OCI-M2 (cell line): ENCODE data around the gene COA4.
A peak's percentile ranks its signal among the peaks of the same experiment; 100 is the strongest.
"Not testable (repeated sequence)": the region's sequence is repeated elsewhere in the genome, so short reads cannot be mapped to it uniquely, and the experiment has no call there.

Experiments used
- DNase-seq: peaks from one replicate; lab custom pipeline; 2025; ENCODE audit not compliant: unreplicated experiment; lab: John Stamatoyannopoulos, UW

Gene COA4

DNA sequence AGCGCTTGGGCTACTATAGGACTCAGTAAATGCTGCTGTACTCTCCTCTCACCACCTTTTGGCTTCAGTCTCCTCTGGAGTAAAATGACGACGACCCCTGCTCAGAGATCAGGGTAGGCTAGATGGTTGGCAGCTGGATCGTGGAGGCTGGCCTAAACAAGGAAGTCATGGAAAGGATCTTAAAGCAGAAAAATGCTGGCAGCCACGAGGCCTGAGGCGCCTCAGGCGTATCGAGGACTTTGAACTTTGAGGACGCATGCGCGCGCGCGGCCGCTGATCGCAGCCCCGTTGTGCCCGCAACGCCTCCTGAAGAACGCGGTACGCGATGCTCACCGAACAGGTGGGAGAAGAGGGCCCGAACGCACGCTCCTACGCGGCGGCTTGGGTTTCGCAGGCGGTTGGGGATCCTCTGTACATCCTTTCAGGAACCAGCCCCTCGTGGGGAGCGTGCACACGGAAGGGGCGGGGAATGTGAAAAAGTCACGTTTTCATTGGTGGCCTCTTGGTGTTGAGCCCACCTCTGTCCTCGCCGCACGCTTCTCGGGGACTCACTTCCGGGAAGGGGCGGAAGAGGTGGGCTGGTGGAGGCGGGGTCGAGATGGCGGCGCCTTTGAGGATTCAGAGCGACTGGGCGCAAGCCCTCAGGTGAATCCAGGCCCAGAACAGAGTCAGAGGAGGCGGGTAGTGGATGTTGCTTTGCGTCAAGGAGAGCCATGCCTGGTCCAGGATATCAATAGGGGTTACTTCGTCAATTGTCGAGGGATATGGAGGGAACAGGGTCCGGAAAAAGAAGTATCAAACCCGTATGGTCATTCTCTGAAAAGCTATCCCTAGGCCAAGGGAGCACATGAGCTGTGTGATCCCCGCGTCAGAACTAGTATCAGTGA is at the start of gene COA4, which contains the start of gene PAAF1:
COA4 (minus strand) TSS at position 423 of the 887 bp plus-strand sequence. CDS start 3,468 bp downstream, outside the sequence.
PAAF1 (plus strand) TSS at position 576 of the 887 bp plus-strand sequence; CDS start at position 599, 23 bp downstream.
- DNase-seq: peak; percentile 68

DNA sequence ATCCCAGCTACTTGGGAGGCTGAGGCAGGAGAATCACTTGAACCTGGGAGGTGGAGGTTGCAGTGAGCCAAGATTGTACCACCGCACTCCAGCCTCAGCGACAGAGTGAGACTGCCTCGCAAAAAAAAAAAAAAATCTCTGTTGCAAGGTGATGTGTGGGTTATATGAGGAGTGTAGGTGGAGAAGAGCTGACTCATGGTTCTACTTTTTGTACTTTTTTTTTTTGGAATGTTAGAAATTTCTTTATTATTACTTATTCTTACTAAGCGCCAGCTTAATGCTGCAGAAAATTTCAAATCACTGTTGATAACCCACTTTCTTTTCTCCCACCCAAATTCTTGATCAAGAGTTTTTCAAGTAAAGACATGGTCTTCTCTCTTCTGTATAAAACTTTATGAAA is 44.5 kb upstream of the COA4 start:
- no peak for DNase-seq

DNA sequence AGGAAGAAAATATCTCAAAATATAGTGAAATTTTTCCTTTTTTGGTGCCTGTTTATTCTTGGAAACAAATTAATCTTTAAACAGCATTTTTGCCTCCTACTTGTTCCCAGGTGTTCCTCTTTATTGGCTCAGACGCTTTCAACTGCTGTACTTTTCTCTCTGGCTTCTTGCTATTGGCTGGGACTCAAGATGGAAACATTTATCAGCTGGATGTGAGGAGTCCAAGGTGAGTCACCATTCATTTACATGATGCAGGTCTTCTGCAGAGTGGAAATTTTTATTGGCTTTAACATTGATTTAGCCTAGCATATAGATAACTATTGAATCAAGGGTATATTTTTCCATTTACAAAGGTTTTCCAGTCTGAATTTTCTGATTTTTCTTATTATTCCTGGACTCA is 39.8 kb upstream of the COA4 start:
- no peak for DNase-seq

DNA sequence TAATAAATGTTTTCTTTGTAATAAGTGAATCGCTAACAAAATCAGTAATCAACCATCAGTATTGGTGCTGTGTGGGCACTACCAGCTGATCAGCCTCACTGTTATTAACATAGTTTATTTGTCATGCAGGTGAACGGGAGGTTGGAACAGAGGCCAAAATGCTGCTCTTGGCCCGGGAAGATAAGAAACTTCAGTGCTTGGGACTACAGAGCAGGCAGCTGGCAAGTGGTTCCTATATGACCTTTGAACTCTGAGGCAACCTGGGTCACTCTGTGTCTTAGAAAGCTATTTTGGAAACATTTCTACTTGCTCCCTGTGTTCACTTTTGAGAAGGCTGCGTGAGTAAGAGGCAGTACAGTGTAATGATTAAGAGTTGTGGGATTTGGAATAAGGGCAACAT is 37.6 kb upstream of the COA4 start:
- no peak for DNase-seq

DNA sequence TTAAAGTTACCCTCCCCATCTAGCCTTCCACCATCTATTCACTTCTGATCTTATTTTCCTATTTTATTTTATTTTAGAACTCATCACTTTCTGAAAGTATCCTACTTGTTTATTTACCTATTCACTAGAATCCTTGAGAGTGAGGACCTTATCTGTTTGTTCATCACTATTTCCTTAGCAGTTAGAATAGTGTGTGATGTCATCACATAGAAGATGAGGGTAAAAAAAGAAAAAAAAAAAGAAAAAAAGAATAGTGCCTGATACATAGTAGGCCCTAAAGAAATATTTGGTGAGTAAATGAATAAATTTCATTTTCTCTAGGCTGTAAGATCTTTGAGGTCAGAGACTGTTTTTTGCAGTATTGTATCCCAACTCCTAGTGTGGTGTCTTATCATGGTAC is 36.8 kb upstream of the COA4 start:
- no peak for DNase-seq

DNA sequence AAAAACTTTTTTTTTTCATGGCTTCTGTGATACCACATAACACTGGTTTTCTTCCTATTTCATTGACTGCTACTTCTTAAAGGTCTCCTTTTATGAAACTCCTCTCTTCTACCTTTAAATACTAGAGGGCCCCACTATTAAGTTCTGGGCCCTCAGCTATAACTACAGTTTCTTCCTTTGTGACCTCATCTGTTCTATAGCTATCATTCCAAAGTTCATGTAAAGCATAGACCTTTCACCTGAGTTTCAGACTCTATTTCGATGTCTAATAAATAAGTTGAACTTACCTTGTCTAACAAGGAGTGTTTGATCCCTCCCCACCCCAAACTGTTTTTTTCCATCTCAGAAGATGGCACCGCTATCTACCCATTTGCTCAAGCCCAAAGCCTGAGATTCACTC is 35.4 kb upstream of the COA4 start:
- DNase-seq: no peak

DNA sequence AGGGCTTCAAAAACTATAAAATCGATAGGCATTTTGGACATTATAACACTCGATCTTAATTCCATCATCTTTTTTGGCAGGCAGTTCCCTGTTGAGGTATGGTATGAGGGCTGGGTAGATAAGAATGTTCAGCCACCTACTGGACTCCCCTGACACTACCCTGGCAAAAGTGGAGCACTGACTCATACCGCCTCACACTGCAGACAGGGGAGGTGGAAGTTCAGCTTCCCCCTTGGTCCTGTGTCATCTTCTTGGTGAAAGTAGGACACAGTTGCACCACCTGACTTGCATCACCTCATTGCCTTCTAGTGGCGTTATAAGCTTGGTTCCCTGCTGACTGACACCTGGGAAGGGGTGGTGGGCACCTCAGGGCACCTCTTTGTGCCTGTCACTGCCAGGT is 30.5 kb upstream of the COA4 start:
- DNase-seq: no peak

DNA sequence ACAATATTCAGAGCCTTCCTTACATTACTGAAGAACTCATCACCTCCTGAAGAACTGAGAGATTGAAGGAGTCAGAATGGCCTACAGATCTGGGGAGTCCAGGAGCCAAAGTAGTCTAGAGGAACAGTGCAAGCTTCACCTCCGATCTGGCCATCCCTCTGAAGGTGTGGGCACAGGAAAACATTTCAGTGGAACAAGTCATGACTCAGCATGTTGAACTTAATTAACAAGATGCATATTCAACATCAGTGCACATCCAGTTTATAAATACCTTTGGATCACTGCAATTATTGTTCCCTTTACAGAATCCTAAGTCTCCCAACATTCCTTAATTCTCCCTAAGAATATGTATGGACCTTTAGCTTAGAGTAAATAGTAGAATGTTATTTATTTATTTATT is 25.7 kb upstream of the COA4 start:
- DNase-seq: no peak

DNA sequence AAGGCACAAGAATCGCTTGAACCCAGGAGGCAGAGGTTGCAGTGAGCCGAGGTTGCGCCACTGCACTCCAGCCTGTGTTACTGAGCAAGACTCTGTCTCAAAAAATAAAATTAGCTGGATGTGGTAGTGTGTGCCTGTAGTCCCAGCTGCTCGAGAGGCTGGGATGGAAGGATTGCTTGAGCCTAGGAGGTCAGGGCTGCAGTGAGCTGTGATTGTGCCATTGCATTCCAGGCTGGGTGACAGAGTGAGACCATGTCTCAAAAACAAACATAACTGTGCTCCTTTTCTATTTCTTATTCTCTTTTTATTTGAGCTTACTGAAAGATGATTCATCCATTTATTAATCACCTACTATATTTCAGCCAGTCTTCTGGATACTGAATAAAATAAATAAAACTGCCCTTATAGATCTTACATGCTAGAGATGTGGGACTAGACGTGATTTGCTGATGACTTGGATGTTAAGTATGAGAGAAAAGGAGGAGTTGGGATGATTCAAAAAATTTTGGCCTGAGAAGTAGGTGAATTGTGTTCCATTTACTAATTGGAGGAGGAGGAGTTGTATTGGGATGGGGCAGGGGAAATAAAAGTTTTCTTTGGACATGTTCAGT is 18.2 kb upstream of the COA4 start:
- no peak for DNase-seq

DNA sequence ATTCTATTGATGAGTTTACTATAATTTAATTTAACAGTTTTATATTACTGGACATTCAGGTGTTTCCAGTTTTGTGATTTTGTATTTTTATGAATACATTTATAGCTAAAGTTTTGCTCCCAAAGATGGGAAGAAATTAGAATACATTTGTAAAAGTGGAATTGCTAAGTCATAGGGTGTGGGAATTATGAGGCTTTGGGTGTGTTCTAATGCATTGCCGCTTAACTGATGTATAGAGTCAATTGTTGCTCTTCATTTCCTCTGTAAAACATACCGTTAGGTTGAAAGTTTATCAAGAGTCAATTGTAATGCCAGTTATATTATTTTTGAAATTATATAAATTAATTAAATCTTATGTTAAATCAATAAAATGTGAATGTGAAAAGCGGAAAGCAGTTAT is 16.4 kb upstream of the COA4 start:
- no peak for DNase-seq

DNA sequence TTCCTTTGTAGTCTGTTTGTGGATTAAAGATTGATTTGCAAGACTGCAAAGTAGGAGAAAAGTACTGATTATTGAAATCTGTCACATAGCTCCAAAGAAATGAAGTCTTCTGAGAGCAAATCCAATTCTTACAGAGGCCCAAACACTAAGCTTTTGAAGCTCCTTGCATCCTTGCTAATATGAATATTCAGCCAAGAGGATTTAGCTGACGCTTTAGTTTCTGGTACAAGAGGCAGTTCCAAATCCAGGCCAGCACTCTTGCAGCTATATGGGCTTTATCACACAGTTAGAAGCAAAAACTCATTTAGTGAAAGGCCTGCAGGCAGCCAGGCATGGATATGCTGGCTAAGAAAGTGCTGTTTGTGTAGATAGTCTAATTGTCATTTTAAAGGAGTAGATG is 12.9 kb upstream of the COA4 start:
- no peak for DNase-seq

DNA sequence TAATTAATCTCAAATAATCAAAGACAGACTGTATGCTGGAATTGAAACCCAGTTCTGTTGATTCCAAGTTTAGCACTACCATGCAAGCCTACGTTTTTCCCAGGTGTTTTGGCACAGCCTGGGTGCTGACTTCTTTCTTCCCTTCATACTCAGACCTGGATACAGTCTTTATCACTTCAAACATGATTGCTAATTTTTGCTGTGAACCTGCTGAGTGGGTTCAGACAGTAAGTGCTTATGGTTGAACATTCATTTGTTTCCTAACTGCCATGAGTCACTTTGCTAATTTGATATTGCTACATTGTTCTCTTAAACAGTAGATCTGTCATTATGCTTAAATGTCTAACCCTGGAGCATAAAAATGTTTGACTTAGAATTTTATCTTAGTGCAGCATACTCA is 12.4 kb upstream of the COA4 start:
- no peak for DNase-seq

DNA sequence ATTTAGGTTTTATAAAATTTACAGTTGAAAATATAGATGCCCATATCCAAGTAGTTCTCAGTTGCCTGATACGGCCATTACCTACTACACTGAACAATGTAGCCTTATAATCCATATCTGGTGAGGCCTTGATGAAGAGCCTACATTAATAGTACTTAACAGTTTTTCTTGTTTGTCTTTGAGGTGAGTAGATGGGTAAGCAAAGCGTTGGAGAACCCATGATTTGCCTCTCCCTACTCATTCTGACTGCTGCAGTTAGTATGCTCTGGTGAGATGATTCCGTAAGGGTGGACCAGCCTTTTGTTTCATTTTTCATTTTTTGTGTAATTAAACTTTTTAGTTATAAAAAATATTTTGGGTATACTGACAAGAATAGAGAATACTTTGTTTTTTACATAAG is 11.6 kb upstream of the COA4 start:
- DNase-seq: no peak

DNA sequence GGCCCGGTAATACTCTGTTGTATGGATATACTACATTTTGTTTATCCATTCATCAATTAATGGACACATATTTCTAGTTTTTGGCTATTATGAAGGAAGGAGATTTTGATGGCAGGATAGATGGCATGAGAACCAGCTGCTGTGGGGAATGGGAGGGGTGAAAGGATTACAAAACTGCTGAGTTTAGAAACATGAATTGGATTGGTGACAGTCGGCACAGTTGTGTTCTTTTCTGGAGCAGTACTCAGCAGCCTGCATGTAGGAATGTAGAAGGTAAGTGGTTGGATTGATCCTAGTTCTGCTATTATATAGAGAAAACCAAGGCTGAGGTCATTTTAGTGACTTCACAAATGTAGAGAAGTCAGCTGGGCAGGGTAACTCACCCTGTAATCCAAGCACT is 7.2 kb upstream of the COA4 start:
- DNase-seq: no peak

DNA sequence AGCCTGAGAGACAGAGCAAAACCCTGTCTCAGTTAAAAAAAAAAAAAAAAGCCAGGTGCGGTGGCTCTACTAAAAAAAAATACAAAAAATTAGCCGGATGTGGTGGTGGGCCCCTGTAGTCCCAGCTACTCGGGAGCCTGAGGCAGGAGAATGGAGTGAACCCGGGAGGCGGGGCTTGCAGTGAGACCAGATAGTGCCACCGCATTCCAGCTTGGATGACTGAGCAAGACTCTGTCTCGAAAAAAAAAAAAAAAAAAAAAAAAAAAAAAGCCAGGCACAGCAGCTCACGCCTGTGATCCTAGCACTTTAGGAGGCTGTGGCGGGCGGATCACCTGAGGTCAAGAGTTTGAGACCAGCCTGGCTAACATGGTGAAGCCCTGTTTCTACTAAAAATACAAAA is 3.8 kb upstream of the COA4 start:
- not testable (repeated sequence) for DNase-seq

DNA sequence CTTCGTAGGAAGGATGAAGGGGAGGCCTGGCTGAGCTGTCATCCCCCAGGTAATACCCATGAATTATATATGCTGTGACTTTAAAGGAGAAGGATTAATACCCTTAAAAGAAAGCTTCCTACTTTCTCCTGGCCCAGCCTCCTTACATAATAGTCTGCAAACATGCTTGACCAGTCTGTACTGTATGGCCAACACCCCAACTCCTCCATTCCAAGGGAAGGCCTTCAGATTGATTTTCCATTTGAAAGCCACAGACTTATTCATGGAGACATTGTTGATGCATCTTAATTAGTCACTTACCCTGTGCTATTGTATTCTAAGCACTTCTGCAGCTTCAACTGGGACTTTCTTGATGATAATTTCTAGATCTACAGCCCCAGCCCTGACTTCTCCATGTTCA is 2.1 kb upstream of the COA4 start:
- DNase-seq: no peak

DNA sequence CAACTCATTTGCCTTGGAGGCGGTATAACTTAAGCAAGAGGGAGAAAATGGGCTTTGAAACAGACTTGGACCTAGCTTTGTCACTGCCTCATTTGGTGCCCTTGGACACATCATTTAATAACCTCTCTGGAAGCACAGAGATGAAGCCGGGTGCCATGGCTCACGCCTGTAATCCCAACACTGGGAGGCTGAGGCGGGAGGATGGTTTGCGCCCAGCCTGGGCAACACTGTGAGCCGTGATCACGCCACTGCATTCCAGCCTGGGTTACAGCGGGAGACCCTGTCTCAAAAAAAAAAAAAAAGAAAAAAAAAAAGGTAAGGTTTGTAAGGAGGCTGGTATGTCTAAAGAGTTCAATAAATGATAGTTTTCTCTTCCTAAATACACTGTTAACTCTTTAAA is 806 bp downstream of the COA4 start:
- no peak for DNase-seq

DNA sequence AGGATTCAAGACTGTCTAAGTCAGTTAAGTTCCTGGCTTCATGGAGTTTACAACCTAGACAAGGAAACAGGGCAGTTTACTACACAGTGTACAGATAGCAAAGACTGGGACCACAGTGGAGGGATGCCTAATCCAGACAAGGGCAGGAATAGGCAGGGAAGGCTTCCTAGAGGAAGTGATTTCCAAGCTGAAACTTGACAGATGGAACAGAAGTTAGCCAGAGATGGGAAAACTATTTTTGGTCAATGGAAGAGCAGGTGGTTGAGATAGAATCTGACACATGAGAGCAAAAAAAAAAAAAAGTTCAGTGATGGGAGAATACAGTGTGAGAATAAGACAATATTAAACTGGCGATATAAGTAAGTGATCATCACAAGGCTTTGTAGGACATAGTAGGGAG is 1.3 kb downstream of the COA4 start:
- DNase-seq: no peak

DNA sequence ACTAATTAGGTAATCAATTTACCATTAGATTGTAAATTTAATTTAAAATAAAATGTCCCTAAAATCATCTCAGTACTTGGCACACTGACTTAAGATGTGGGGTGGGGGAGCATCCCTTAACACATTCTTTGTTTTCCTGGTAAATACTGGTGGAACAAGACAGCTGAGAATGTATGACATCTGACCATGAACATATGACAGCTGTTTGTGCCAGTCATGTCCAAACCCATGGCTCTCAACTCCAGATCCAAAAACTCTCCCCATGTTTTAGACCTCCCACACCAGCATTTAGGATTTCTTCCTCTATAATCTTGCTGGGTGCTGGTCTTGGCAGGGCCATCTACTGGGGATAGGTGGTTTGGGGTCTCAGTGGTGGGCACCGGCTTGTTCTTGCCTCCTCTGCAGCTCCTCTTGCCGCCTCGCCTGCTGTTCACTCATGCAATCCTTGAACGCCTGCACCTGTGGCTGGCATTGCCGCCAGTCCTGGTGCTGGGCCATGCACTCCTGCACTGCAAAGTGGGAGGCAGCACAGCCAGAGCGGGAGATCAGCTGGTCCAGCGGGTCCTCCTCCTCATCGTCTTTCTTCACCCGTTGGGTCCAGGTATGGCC is 3.8 kb downstream of the COA4 start:
- DNase-seq: no peak

DNA sequence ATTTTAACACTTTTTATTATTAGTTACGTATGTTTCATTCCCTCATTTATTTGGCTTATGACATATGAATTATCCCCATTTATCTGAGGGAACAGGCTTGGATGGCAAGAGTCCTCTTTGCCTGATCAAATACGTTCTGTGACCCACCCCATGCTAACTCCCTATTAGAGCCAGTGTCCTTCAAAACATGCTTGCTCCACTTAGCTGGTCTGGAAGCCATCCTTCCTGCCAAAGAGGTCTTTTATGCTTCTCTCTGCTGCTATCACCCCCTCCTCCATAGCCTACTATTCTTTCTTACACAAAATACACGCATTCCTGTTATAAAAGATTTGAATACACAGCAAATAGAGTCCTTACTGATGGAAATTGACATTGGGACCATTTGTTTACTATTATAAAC is 6.4 kb downstream of the COA4 start:
- DNase-seq: no peak

DNA sequence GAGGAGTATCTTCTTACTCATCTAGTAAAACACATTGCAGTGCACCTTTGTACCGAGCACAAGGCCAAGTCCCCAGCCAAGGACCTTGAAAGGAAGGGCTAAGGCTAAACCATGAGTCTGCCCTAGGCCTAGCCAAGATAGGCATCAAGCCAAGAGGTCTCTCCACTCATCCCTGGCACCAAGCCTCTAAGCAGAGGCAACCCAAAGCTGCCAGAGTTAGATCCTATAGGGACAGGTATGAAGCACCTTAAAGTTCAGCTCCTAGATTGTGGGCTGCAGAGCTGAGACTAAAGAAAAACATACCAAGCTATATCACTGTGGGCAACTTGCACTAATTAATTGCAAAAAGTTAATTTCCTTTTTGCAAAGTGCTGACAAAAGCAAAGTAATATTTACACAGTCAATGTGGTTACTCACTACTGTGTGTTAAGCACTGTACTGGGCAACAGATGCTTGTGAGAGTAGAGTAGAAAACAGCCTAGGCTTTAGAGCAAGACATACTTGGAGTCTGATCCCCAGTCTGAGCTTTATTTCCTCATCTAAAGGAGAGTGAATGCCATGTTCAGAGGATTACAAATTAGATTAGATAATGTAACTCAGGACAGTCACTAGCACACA is 7.2 kb downstream of the COA4 start:
- no peak for DNase-seq

DNA sequence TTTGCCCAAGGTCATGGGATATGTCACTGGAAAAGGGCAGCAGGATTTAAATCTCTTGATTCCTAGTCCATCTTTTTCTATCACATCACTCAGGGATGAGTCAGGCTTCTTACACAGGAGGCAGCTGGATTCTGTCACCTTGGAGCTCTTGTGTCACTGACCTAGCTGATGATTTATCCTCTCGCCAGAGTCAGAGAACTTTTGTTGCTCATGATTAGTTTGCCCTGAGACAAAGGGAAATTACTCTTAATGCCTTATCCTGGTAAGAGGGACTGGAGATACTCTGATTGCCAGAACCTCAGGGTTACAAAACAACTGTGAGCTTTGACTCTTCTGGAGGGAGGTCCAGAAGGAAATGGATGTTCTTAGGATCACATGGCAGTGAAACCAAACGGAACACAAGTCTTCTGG is 10.1 kb downstream of the COA4 start:
- DNase-seq: no peak
